ENCODE measurements around the gene MED16. TPM values are rescaled to one million over a fixed set of nuclear protein-coding genes. Genes with fewer than 3 reads are reported as not detected.

MED16 gene
- total and polyA plus RNA-seq, 2 of the 4 experiments (the other 2 are of a cell fraction), result 8.1 to 40.2 TPM

GRCh38 chr19:825897-826644 lies 66.9 kb downstream of the MED16 start:
- Histone ChIP-seq H3K56ac (ENCODE audit: extremely low read depth, insufficient read depth, low read length) (no peak overlapping the region), H3K36me3 (ENCODE audit: control insufficient read depth, insufficient read depth, low read length) (no peaks in the 10 kb centered on the region), H3K4me2 (ENCODE audit: low read depth, low read length) (no peak overlapping the region), H3K27ac (ENCODE audit: insufficient read depth, low read length) (no peak overlapping the region), H3K9ac (ENCODE audit: low read depth, low read length) (no peak overlapping the region), H2BK5ac (ENCODE audit: low read depth, low read length, poor library complexity, severe bottlenecking) (no peak overlapping the region), H3K79me1 (ENCODE audit: low read depth in 1 of 2, low read length in 2 of 2) (no peaks in the 10 kb centered on the region), H3K4ac (ENCODE audit: low read depth, low read length) (no peak overlapping the region), H2BK20ac (ENCODE audit: low read depth, low read length) (no peak overlapping the region), H3K23ac (ENCODE audit: low read depth, low read length) (no peak overlapping the region), H3K18ac (ENCODE audit: low read depth, low read length) (no peak overlapping the region), H3K27me3 (ENCODE audit: control insufficient read depth, insufficient read depth, low read length) (peaks cover 2% of the 10 kb centered on the region; the same call in 1 of the 2 replicates), H3K14ac (replicated peaks; ENCODE audit: low read depth, low read length) (no peak overlapping the region), H2BK120ac (ENCODE audit: low read depth, low read length) (no peak overlapping the region), H4K5ac (ENCODE audit: low read depth, low read length) (no peak overlapping the region), H3K9me1 (ENCODE audit: insufficient read depth, low read length) (no peaks in the 10 kb centered on the region), H2AK5ac (ENCODE audit: low read depth, low read length) (no peak overlapping the region), H2AFZ (replicated peaks; ENCODE audit: low read length, poor library complexity) (no peak overlapping the region), H4K20me1 (ENCODE audit: insufficient read depth, low read length) (no peaks in the 10 kb centered on the region), H3K9me3 (ENCODE audit: control insufficient read depth, insufficient read depth, low read length) (no peaks in the 10 kb centered on the region), H3K4me1 (ENCODE audit: control insufficient read depth, insufficient read depth, low read length) (peaks cover 3% of the 10 kb centered on the region; the same call in 1 of the 2 replicates), H4K91ac (ENCODE audit: insufficient read depth, low read depth, low read length) (no peak overlapping the region), H3K4me3 (ENCODE audit: insufficient read depth, low read depth, low read length) (no peak overlapping the region), H2AK9ac (replicated peaks; ENCODE audit: low read depth, low read length, poor library complexity) (no peak overlapping the region), H4K8ac (ENCODE audit: low read depth in 2 of 2, low read length in 2 of 2) (no peak overlapping the region), H2BK15ac (ENCODE audit: low read depth, low read length) (no peak overlapping the region)
- ChIA-PET CTCF (no interaction called here), POLR2A (ENCODE audit: unreplicated experiment) (no interaction called here)
- in situ Hi-C loops (cut with MboI; ENCODE audit: low sequenced_read_pairs), result no loop called here
- DNase-seq (no peak), ATAC-seq (ENCODE audit: low read depth) (peak; percentile 30; the same call in 1 of the 2 replicates)
- no peak for TF ChIP-seq CTCF (conservative IDR thresholded peaks at IDR 0.05; ENCODE audit: low read depth, low read length)
- TF ChIP-seq POLR2A (IDR thresholded peaks at IDR 0.05; ENCODE audit: low read depth, low read length), result no peak
- no peak for TF ChIP-seq ELK1 (IDR thresholded peaks at IDR 0.05; ENCODE audit: borderline replicate concordance, low read depth, low read length)
- TF ChIP-seq SMC3 (IDR thresholded peaks at IDR 0.05; ENCODE audit: low read depth, low read length), result no peak
- TF ChIP-seq CHD1 (IDR thresholded peaks at IDR 0.05; ENCODE audit: low read depth, low read length), result no peak
- no peak for TF ChIP-seq MAFK (IDR thresholded peaks at IDR 0.05; ENCODE audit: low read depth, low read length)
- TF ChIP-seq USF2 (IDR thresholded peaks at IDR 0.05; ENCODE audit: low read depth, low read length), result no peak
- TF ChIP-seq RAD21 (IDR thresholded peaks at IDR 0.05; ENCODE audit: low read length), result no peak
- TF ChIP-seq MAZ (IDR thresholded peaks at IDR 0.05; ENCODE audit: borderline replicate concordance, low read depth, low read length), result no peak
- no peak for TF ChIP-seq NFE2L2 (IDR thresholded peaks at IDR 0.05; ENCODE audit: low read depth, low read length)
- no peak for TF ChIP-seq RCOR1 (IDR thresholded peaks at IDR 0.05; ENCODE audit: insufficient replicate concordance, low read length)
- TF ChIP-seq MXI1 (IDR thresholded peaks at IDR 0.05; ENCODE audit: borderline replicate concordance, low read depth, low read length), result no peak
- TF ChIP-seq FOS (IDR thresholded peaks at IDR 0.05; ENCODE audit: low read depth, low read length), result no peak
- TF ChIP-seq RFX5 (IDR thresholded peaks at IDR 0.05; ENCODE audit: low read depth, low read length), result no peak
- TF ChIP-seq CEBPB (IDR thresholded peaks at IDR 0.05; ENCODE audit: low read depth, low read length), result no peak; the same call in 1 of the 2 replicates
- no peak for TF ChIP-seq BHLHE40 (IDR thresholded peaks at IDR 0.05; ENCODE audit: low read depth, low read length)
- 89% methylated on average over 5 of the region's 19 CpGs; no CpG with 5 or more reads in 1 of the 2 experiments for WGBS, 2 experiments (ENCODE audit: extremely low coverage in 2 of 2, insufficient read length in 1 of 2)
- intact Hi-C loops (cut with micrococcal nuclease), result no loop called here
- no TSS peak for BruUV-seq (replicated peaks)
- dilution Hi-C loops (cut with HindIII; ENCODE audit: low sequenced_read_pairs, unreplicated experiment), result no loop called here

Data from IMR-90 (cell line).